GM12878 (cell line): ENCODE measurements around the gene SORBS1. TPM values are rescaled to one million over a fixed set of nuclear protein-coding genes. Genes with fewer than 3 reads are reported as not detected.
A peak's percentile ranks its signal among the peaks of the same experiment; 100 is the strongest.

Source experiments
- ATF2 ChIP-seq: IDR thresholded peaks from 2 replicates; pipeline ENCODE4 v1.6.1; 2012; ENCODE audit warnings: low read length, inconsistent platforms
- BHLHE40 ChIP-seq, 2 experiments: fragments of 450-650 bp in 1 of 2; IDR thresholded peaks; 2 replicates each; pipeline ENCODE4 v1.6.1; 2011 to 2017; ENCODE audit warnings: low read depth in 2 of 2, borderline replicate concordance in 1 of 2, improper control_type of control experiment in 1 of 2, low read length in 1 of 2, mild to moderate bottlenecking in 1 of 2
- CBFB ChIP-seq: IDR thresholded peaks from 2 replicates; pipeline ENCODE4 v1.6.1; 2016; ENCODE audit warnings: antibody characterized with exemption, low read depth
- CHD2 ChIP-seq: IDR thresholded peaks from 2 replicates; pipeline ENCODE4 v1.6.1; 2011; ENCODE audit warnings: low read depth, low read length, improper control_type of control experiment, borderline replicate concordance
- CREB1 ChIP-seq: IDR thresholded peaks from 2 replicates; pipeline ENCODE4 v1.6.1; 2012; ENCODE audit warnings: low read depth, mild to moderate bottlenecking, inconsistent platforms
- CREM ChIP-seq: IDR thresholded peaks from 2 replicates; pipeline ENCODE4 v1.6.1; 2014; ENCODE audit warnings: antibody characterized with exemption, low read depth
- EP300 ChIP-seq, 2 experiments: fragments of 150-350 bp in 1 of 2; IDR thresholded peaks; 2 replicates each; pipeline ENCODE4 v1.6.1; 2011 to 2012; ENCODE audit warnings: low read depth in 2 of 2, low read length in 2 of 2, borderline replicate concordance in 1 of 2, improper control_type of control experiment in 1 of 2, inconsistent platforms in 1 of 2; ENCODE audit not compliant: control insufficient read depth in 1 of 2
- IKZF2 ChIP-seq, 2 experiments: fragments of 450-650 bp; IDR thresholded peaks; 2 replicates each; pipeline ENCODE4 v1.6.1; 2017; ENCODE audit warnings: mild to moderate bottlenecking in 2 of 2, moderate library complexity in 2 of 2
- MEF2A ChIP-seq: IDR thresholded peaks from 2 replicates; pipeline ENCODE4 v1.6.1; 2011; ENCODE audit warnings: low read depth, mild to moderate bottlenecking, low read length, moderate library complexity; ENCODE audit not compliant: insufficient read depth
- NFIC ChIP-seq: IDR thresholded peaks from 2 replicates; pipeline ENCODE4 v1.6.1; 2012; ENCODE audit warnings: low read depth, mild to moderate bottlenecking, inconsistent platforms, low read length, moderate library complexity
- PRDM15 ChIP-seq: fragments of 450-650 bp; formaldehyde crosslinking; IDR thresholded peaks from 2 replicates; pipeline ENCODE4 v1.4.0; 2020; ENCODE audit warnings: mild to moderate bottlenecking, moderate library complexity
- RUNX3 ChIP-seq: IDR thresholded peaks from 2 replicates; pipeline ENCODE4 v1.6.1; 2012; ENCODE audit warnings: low read length, inconsistent platforms
- SKIL ChIP-seq: fragments of 450-650 bp; IDR thresholded peaks from 2 replicates; pipeline ENCODE4 v1.6.1; 2017; ENCODE audit warnings: mild to moderate bottlenecking, low read depth, inconsistent platforms; ENCODE audit not compliant: poor library complexity, severe bottlenecking
- SUPT20H ChIP-seq: IDR thresholded peaks from 2 replicates; pipeline ENCODE4 v1.6.1; 2011; ENCODE audit warnings: low read depth, mild to moderate bottlenecking, low read length, moderate library complexity, borderline replicate concordance; ENCODE audit not compliant: control insufficient read depth
- USF1 ChIP-seq: IDR thresholded peaks from 2 replicates; pipeline ENCODE4 v1.6.1; 2011; ENCODE audit warnings: borderline replicate concordance, low read depth, mild to moderate bottlenecking, moderate library complexity, mixed read lengths, low read length; ENCODE audit not compliant: insufficient read depth; ENCODE audit errors: extremely low read length
- polyA plus RNA-seq, 11 experiments: library from polyadenylated mRNA; depleted of rRNA in 4 of 11; unstranded in 6 of 11; stranded (reverse) in 5 of 11; fragments of >200 nt; fragmentation: Nextera tagmentation in 4 of 11; fragmentation: Illumina TruSeq in 1 of 11; extraction: Ambion mirVana in 4 of 11; extraction: Trizol in 1 of 11; gene quantifications; 1 replicate in 1 of 11; 2 replicates in 10 of 11; pipeline versions ENCODE4 v1.2.1 to v1.2.3, GENCODE V29; 2011 to 2016; ENCODE audit warnings: inconsistent platforms in 2 of 11, missing spikeins in 2 of 11, low read depth in 1 of 11
- total RNA-seq, 4 experiments: library from RNA; depleted of rRNA in 3 of 4; stranded (reverse); fragments of >200 nt in 3 of 4; fragmentation: Illumina TruSeq in 1 of 4; extraction: Trizol in 1 of 4; gene quantifications; 2 replicates each; pipeline versions ENCODE4 v1.2.1 to v1.2.3, GENCODE V29; 2013 to 2021

SORBS1 gene
- total and polyA plus RNA-seq, 10 of the 15 experiments (the other 5 are each of a cell fraction or from before 2014, with no cell fraction given): 0.13 to 0.75 (median 0.39) TPM

- TF ChIP-seq ATF2 (peak; percentile 42; the same call in 1 of the 2 replicates), CREB1 (peak; percentile 19; the same call in 1 of the 2 replicates), MEF2A (peak; percentile 89), CBFB (peak; percentile 32; the same call in 1 of the 2 replicates), BHLHE40 (IDR thresholded peaks at IDR 0.05; ENCODE audit: borderline replicate concordance in 1 of 2, low read depth in 2 of 2, low read length in 1 of 2) (no peak), PRDM15 (CRISPR knock-in tag) (no peak), SUPT20H (no peak), SKIL (peak; percentile 41), USF1 (no peak), IKZF2 (IDR thresholded peaks at IDR 0.05) (peak; percentile 13 to 27; a peak in 1 of 4 replicates), CHD2 (no peak), RUNX3 (peak; percentile 78), CREM (peak; percentile 33; the same call in 1 of the 2 replicates), EP300 (IDR thresholded peaks at IDR 0.05; ENCODE audit: borderline replicate concordance in 1 of 2, control insufficient read depth in 1 of 2, low read depth in 2 of 2, low read length in 2 of 2) (peak in 1 of 2 experiments; percentile 53; a peak in 1 of 4 replicates), NFIC (peak; percentile 87)
Observed at GRCh38 chr10:95392681-95393164, 168.4 kb downstream of the SORBS1 start (continued).
